CD14-positive monocyte (primary cell): ENCODE results near the gene ZNF622. TPM values are rescaled to one million over a fixed set of nuclear protein-coding genes. Genes with fewer than 3 reads are reported as not detected.

Experiments used
- DNase-seq, 3 donors: peaks; one replicate each; pipeline ENCODE4 v3.0.0-alpha.2; 2011 to 2022
- H2AFZ ChIP-seq: 2 replicates; pipeline ENCODE4 v1.6.0; 2012; ENCODE audit warnings: mild to moderate bottlenecking, low read depth, low read length, inconsistent platforms; ENCODE audit not compliant: insufficient read depth, poor library complexity, severe bottlenecking
- H3K27ac ChIP-seq, 2 donors: 1 replicate in 1 of 2; 2 replicates in 1 of 2; pipeline ENCODE4 v1.5.1; 2012 to 2013; ENCODE audit warnings: low read length in 2 of 2, control low read depth in 1 of 2, inconsistent platforms in 1 of 2, low read depth in 1 of 2, mild to moderate bottlenecking in 1 of 2
- H3K27me3 ChIP-seq, 2 donors: one replicate each; pipeline versions ENCODE4 v1.6.0 to v1.6.1; 2011 to 2013; ENCODE audit warnings: low read length in 2 of 2; ENCODE audit not compliant: control insufficient read depth in 2 of 2, insufficient read depth in 2 of 2
- H3K36me3 ChIP-seq, 2 donors: replicated peaks in 1 of 2; 1 replicate in 1 of 2; 2 replicates in 1 of 2; pipeline versions ENCODE4 v1.5.1 to v1.6.1; 2012 to 2013; ENCODE audit warnings: low read length in 2 of 2, control low read depth in 1 of 2, inconsistent platforms in 1 of 2, mild to moderate bottlenecking in 1 of 2; ENCODE audit not compliant: insufficient read depth in 2 of 2, control insufficient read depth in 1 of 2
- H3K4me1 ChIP-seq, 2 donors: 1 replicate in 1 of 2; 2 replicates in 1 of 2; pipeline versions ENCODE4 v1.5.1 to v1.6.1; 2012 to 2013; ENCODE audit warnings: low read length in 2 of 2, control low read depth in 1 of 2, inconsistent platforms in 1 of 2, mild to moderate bottlenecking in 1 of 2, moderate library complexity in 1 of 2; ENCODE audit not compliant: insufficient read depth in 2 of 2, control insufficient read depth in 1 of 2
- H3K4me2 ChIP-seq: replicated peaks from 2 replicates; pipeline ENCODE3; 2012; ENCODE audit warnings: low read length, moderate library complexity, mild to moderate bottlenecking; ENCODE audit not compliant: poor library complexity, severe bottlenecking; ENCODE audit errors: extremely low read depth
- H3K4me3 ChIP-seq, 3 experiments: fragments of 200-600 bp in 1 of 3; sonication (generic) in 1 of 3; replicated peaks in 1 of 3; 1 replicate in 2 of 3; 2 replicates in 1 of 3; pipeline ENCODE4 v1.5.1; 2011 to 2013; ENCODE audit warnings: low read length in 3 of 3, mild to moderate bottlenecking in 3 of 3, control low read depth in 2 of 3, low read depth in 2 of 3, inconsistent platforms in 1 of 3, moderate library complexity in 1 of 3
- H3K79me2 ChIP-seq: 2 replicates; pipeline ENCODE4 v1.6.0; 2012; ENCODE audit warnings: mild to moderate bottlenecking, control low read depth, inconsistent platforms, low read length, moderate library complexity; ENCODE audit not compliant: insufficient read depth
- H3K9ac ChIP-seq: 2 replicates; pipeline ENCODE4 v1.6.0; 2017; ENCODE audit warnings: low read length, mild to moderate bottlenecking; ENCODE audit not compliant: insufficient read depth, poor library complexity, severe bottlenecking
- H3K9me3 ChIP-seq, 2 donors: replicated peaks in 1 of 2; 1 replicate in 1 of 2; 2 replicates in 1 of 2; pipeline versions ENCODE4 v1.5.1 to v1.6.1; 2012 to 2013; ENCODE audit warnings: low read length in 2 of 2, control low read depth in 1 of 2; ENCODE audit not compliant: control insufficient read depth in 1 of 2, insufficient read depth in 1 of 2
- H4K20me1 ChIP-seq: 2 replicates; pipeline ENCODE4 v1.6.0; 2012; ENCODE audit warnings: mild to moderate bottlenecking, low read length, control low read depth, moderate library complexity; ENCODE audit not compliant: insufficient read depth
- H3K27ac Mint-ChIP-seq, 7 donors: one replicate each; pipeline ENCODE4 v1.8.0; 2020; ENCODE audit warnings: mild to moderate bottlenecking in 7 of 7, mixed read lengths in 7 of 7, moderate library complexity in 6 of 7, inconsistent platforms in 2 of 7
- H3K27me3 Mint-ChIP-seq, 3 donors: one replicate each; pipeline ENCODE4 v1.8.0; 2021 to 2022; ENCODE audit warnings: low read depth in 3 of 3, mild to moderate bottlenecking in 3 of 3, mixed read lengths in 3 of 3, moderate library complexity in 3 of 3, inconsistent platforms in 1 of 3
- H3K36me3 Mint-ChIP-seq, 2 donors: one replicate each; pipeline ENCODE4 v1.8.0; 2020; ENCODE audit warnings: mixed read lengths in 2 of 2, inconsistent platforms in 1 of 2, mild to moderate bottlenecking in 1 of 2
- H3K4me1 Mint-ChIP-seq: one replicate; pipeline ENCODE4 v1.8.0; 2020; ENCODE audit warnings: mild to moderate bottlenecking, mixed read lengths
- H3K4me3 Mint-ChIP-seq, 2 donors: one replicate each; pipeline ENCODE4 v1.8.0; 2020; ENCODE audit warnings: mild to moderate bottlenecking in 2 of 2, mixed read lengths in 2 of 2, moderate library complexity in 1 of 2
- H3K9me3 Mint-ChIP-seq, 7 donors: one replicate each; pipeline ENCODE4 v1.8.0; 2020 to 2022; ENCODE audit warnings: mixed read lengths in 7 of 7, mild to moderate bottlenecking in 6 of 7, moderate library complexity in 6 of 7, inconsistent platforms in 2 of 7
- CTCF ChIP-seq: fragments of 200-600 bp; IDR thresholded peaks from one replicate; pipeline ENCODE4 v1.8.0; 2022; ENCODE audit warnings: antibody characterized with exemption, mild to moderate bottlenecking
- WGBS: methylation state at CpG from one replicate; pipeline ENCODE4 v1.1.5; 2013; ENCODE audit warnings: missing lambda C conversion rate; ENCODE audit not compliant: insufficient coverage; 5-methylcytosine and 5-hydroxymethylcytosine counted together
- intact Hi-C, 2 donors: fragments of 100-400 bp; cut with micrococcal nuclease; formaldehyde crosslinking; loops; one replicate each; pipeline versions ENCODE4 v1.15.0 to v1.15.1; 2023
- polyA plus RNA-seq, 3 donors: library from polyadenylated mRNA; depleted of rRNA in 1 of 3; unstranded in 2 of 3; stranded (reverse) in 1 of 3; fragments of 300-500 nt in 2 of 3; fragments of >200 nt in 1 of 3; fragmentation: Illumina TruSeq in 2 of 3; gene quantifications; 1 replicate in 2 of 3; 2 replicates in 1 of 3; pipeline ENCODE4 v1.2.3, GENCODE V29; 2012 to 2021

ZNF622 gene
- polyA plus RNA-seq, 3 donors: 6.1 to 30.1 (median 25.8) TPM

- Mint-ChIP-seq H3K9me3 (no peaks in the 10 kb centered on the region), H3K36me3 (peaks cover 4 to 10% of the 10 kb centered on the region in 2 donors), H3K4me1 (no peaks in the 10 kb centered on the region), H3K4me3 (no peak overlapping the region), H3K27ac (no peak overlapping the region), H3K27me3 (peaks cover 0 to 4% (median 0%) of the 10 kb centered on the region in 3 donors)
- H3K79me2 ChIP-seq: no peaks in the 10 kb centered on the region
- DNase-seq: no peak
- H3K27me3 ChIP-seq: no peaks in the 10 kb centered on the region
- H3K9ac ChIP-seq: no peak overlapping the region
- WGBS: 71% methylated on average over 1 of the region's 6 CpGs
- no peak overlapping the region for H3K27ac ChIP-seq
- intact Hi-C loops: no loop called here
- no peaks in the 10 kb centered on the region for H3K4me1 ChIP-seq
- no peaks in the 10 kb centered on the region for H4K20me1 ChIP-seq
- no peak for TF ChIP-seq CTCF
- no peaks in the 10 kb centered on the region for H3K9me3 ChIP-seq
- no peak overlapping the region for H3K4me3 ChIP-seq
- H3K36me3 ChIP-seq: no peaks in the 10 kb centered on the region
- no peak overlapping the region for H2AFZ ChIP-seq
- H3K4me2 ChIP-seq: no peak overlapping the region
Measured at GRCh38 chr5:16480821-16481538, 15.4 kb upstream of the ZNF622 start.

GRCh38 chr5:16480144-16480543, 14.5 kb upstream of the ZNF622 start:
- DNase-seq: no peak
- Mint-ChIP-seq H3K27ac (no peak overlapping the region), H3K9me3 (no peaks in the 10 kb centered on the region), H3K4me1 (no peaks in the 10 kb centered on the region), H3K36me3 (peaks cover 6 to 12% of the 10 kb centered on the region in 2 donors), H3K4me3 (no peak overlapping the region), H3K27me3 (peaks cover 0 to 4% (median 0%) of the 10 kb centered on the region in 3 donors)
- H3K9ac ChIP-seq: no peak overlapping the region
- intact Hi-C loops: no loop called here
- H4K20me1 ChIP-seq: no peaks in the 10 kb centered on the region
- H3K79me2 ChIP-seq: no peaks in the 10 kb centered on the region
- no peak overlapping the region for H3K4me3 ChIP-seq
- no peak overlapping the region for H3K27ac ChIP-seq
- no peaks in the 10 kb centered on the region for H3K36me3 ChIP-seq
- no peak overlapping the region for H2AFZ ChIP-seq
- H3K4me2 ChIP-seq: no peak overlapping the region
- no peaks in the 10 kb centered on the region for H3K27me3 ChIP-seq
- no peaks in the 10 kb centered on the region for H3K4me1 ChIP-seq
- TF ChIP-seq CTCF: no peak
- no peaks in the 10 kb centered on the region for H3K9me3 ChIP-seq
